CD4-positive, alpha-beta T cell treated with Interleukin-6 for 4 hours (primary cell): ENCODE data around the gene ISOC2.
A peak's percentile ranks its signal among the peaks of the same experiment; 100 is the strongest.
"Not testable (repeated sequence)": the region's sequence is repeated elsewhere in the genome, so short reads cannot be mapped to it uniquely, and the experiment has no call there.

Source experiments
- DNase-seq: peaks from one replicate; pipeline ENCODE4 v3.0.0-alpha.2; 2020; ENCODE audit warnings: mixed read lengths

ISOC2 gene

GRCh38 chr19:55455576-55456235 lies 5.7 kb downstream of the ISOC2 start:
- no peak for DNase-seq

- peak; percentile 59 for DNase-seq
Measured at GRCh38 chr19:55454787-55455243, 6.6 kb downstream of the ISOC2 start.

DNA sequence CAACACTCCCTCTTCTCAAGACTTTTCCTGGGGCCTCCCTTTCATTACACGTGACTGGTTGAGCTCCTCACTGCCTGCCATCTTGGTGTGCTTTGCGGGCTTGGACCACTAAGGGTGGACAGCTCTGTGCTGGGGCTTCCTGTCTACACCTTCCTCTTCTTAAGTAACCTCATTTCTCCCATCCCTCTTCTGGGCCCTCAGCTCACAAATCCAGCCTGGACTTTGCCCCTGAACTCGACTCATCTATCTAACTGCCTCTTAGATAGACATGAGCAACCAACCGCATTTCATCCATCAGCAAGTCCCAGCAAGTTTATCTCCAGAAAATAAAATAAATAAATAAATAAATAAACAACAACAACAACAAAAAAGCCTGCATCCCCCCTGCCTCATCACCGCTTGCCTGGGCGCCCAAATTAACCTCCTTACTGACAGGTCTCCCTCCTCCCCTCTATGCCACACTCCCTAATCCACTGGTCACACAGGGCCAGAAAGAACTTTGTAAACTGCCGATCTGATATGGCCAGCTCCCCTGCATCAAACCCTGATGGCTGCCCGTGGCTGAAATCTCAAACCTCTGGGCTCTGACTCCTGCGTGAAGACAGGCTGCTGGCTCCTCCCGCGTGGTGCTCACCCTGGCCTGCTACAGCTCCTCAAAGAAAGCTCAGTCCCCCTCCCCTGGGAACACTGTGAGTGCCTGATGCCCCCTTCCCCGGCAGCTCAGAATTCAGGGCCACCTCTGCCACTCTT lies 7.8 kb downstream of the ISOC2 start:
- no peak for DNase-seq

DNA sequence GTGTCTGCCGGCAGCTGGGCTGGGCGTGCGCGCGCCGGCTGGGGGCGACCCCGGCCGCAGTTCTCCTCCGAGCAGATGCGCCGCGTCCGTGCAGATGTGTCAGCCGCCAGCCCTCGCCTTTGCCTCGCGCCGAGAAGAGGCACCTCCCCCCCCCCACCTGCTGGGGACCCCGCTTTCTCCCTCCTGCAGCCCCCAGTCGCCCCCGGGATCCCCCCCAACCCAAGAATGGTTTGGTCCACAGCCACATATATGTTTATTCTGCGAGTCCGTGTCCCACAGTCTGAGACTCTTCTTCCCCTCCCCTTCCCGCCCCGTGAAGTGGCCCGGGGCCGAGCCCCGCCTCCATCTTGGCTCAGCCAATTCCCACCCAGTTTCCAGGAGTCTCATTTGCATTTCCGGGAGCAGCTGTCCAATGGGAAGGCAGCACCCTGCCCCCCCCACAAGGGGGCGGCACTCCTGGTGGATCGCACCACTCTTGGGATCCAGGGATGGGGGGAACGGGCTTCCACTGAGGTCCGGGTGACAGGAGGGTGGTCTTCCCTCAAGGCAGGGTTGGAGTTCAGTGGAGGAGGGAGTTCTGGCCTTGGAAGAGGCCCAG lies 8.6 kb downstream of the ISOC2 start:
- peak; percentile 53 for DNase-seq

DNA sequence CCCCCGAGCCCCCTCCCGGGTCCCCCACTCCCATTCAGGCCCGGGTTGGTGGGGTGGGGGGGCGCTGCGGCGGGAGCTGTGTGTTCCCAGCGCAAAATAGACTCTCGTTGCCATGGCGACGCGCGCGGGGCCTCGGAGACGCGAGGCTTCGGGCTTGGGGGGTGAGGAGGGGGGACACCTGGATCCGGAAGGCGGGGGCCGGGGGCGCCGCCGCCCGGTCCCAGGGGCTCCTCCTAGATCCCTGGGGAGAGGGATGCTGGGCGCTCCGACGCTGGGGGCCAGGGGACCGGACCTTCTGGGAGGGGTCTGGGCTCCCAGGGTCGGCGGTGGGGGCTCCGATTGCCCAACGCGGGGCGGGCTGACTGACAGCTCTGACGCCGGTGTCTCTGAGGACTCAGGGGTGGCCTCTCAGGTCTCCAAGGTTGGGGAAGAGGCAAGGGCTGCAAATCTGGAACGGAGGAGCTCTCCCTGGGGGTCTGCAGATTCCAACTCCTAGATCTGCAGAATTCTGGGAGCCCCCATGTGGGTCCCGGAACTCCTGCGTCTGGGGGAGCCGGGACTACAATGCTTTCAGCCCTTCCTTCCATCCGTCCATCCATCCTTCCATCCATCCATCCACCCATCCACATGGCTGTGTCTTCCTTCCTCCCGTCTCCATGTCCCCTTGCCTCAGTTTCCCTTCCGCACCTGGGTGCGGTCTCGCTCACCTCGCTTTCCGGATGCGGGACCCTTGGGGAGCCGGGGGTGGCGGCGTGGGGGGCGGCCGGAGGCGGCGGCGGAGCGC lies 9.3 kb downstream of the ISOC2 start:
- peak; percentile 25 for DNase-seq

- peak; percentile 21 for DNase-seq
Measured at GRCh38 chr19:55451163-55451964, 10.1 kb downstream of the ISOC2 start.

GRCh38 chr19:55449469-55449868 lies 12.0 kb downstream of the ISOC2 start:
- DNase-seq = no peak

GRCh38 chr19:55448175-55448490 lies 13.3 kb downstream of the ISOC2 start:
- DNase-seq = not testable (repeated sequence)

GRCh38 chr19:55447421-55448174 lies 13.8 kb downstream of the ISOC2 start:
- DNase-seq = no peak

DNA sequence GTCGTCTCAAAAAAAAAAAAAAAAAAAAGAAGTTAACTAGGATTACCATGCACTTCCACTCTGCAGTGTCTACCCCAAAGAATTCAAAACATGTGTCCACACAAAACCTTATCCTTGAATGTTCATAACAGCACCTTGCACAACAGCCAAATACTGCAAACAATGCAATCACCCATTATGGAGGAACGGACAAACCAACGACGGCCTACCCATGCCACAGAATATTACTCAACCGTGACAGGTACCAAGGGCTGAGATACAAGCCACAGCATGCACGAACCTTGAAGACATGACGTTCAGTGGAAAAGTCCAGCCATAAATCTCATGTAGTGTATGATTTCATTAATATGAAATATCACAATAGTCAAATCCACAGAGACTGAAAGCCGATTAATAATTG lies 15.4 kb downstream of the ISOC2 start:
- no peak for DNase-seq

DNA sequence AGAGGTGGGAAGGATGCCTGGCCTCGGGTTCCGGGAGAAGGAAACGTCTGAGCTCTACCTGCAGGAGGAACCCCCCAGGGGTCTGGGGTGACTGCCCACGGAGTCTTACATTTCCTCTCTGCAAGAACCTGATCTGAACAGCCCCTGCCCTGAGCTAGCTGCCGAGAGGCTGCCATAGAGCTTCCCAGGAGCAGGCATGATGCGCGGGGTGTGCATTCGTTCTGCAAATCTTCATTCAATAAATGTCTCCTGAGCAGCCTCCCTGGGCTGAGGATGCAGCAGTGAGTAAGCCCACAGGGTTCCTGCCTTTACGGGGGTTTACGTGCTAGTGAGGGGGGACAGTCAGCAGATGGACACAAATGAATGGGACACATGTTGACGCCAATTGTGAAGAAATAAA lies 16.8 kb downstream of the ISOC2 start:
- DNase-seq = no peak

GRCh38 chr19:55443824-55444480 lies 17.5 kb downstream of the ISOC2 start:
- DNase-seq = no peak

GRCh38 chr19:55443045-55443823 lies 18.2 kb downstream of the ISOC2 start, which contains the start of gene SHISA7:
TSS of gene SHISA7 (minus strand) at chr19:55443300. CDS start at chr19:55442863, 437 bp downstream.
- no peak for DNase-seq

GRCh38 chr19:55442372-55442961 lies 19.0 kb downstream of the ISOC2 start:
- no peak for DNase-seq

- DNase-seq = no peak
Measured at GRCh38 chr19:55441692-55442321, 19.6 kb downstream of the ISOC2 start.

DNA sequence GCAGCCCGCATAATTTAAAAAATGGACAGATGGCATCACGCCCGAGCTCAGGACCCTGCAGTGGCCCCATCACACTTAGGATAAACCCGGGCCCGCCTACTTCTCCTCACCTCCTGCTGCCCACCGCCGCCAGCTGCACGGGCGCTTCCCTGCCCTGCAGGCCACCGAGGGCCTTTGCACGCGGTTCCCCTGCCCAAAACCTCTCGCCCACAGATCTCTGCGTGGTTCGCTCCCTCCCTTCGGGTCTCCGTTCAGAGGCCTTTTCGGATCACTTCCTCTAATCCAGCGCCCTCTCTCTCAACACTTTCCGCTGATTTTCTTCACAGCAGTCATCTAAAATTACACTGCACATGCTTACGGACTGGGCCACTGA lies 20.1 kb downstream of the ISOC2 start:
- no peak for DNase-seq

GRCh38 chr19:55440411-55441105 lies 20.9 kb downstream of the ISOC2 start:
- no peak for DNase-seq

GRCh38 chr19:55439052-55439451 lies 22.4 kb downstream of the ISOC2 start:
- DNase-seq = no peak

DNA sequence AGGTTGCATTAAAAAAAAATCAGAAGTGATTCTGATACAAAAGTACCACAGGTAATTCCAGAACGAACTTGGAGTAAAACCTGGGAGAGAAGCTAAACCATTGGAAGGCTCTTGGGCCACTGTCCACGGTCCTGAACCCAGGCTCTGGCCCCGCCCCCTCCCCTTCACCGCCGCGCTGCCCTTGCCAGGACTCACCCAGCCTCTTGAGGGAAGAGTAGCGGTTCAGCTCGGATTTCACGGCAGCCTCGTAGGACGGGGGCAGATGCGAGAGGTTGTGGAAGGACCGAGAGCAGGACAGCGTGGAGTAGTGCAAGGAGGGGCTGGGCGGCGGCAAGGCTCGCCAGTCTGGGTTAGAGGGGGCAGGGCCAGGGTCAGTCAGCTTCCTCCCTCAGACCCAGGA lies 24.0 kb downstream of the ISOC2 start:
- peak; percentile 26 for DNase-seq
